SK-N-SH (cell line): Measurements from ENCODE around the gene ACAP3. TPM values are rescaled to one million over a fixed set of nuclear protein-coding genes. Genes with fewer than 3 reads are reported as not detected.
A peak's percentile ranks its signal among the peaks of the same experiment; 100 is the strongest.

Source experiments
- CTCF ChIP-seq: fragments of 200-600 bp; sonication (generic); IDR thresholded peaks from 2 replicates; pipeline ENCODE4 v1.6.1; 2017; ENCODE audit warnings: antibody characterized with exemption, mild to moderate bottlenecking, moderate library complexity
- ELF1 ChIP-seq: IDR thresholded peaks from 2 replicates; pipeline ENCODE4 v1.4.0; 2012
- EP300 ChIP-seq, 2 experiments: IDR thresholded peaks; 2 replicates each; pipeline versions ENCODE4 v1.4.0 to v1.6.1; 2012; ENCODE audit warnings: borderline replicate concordance in 1 of 2, low read depth in 1 of 2, low read length in 1 of 2
- FOXJ3 ChIP-seq: sonication (generic); formaldehyde crosslinking; IDR thresholded peaks from 2 replicates; pipeline ENCODE4 v1.5.1; 2020; ENCODE audit warnings: mild to moderate bottlenecking, missing genetic modification reagents
- MAX ChIP-seq: IDR thresholded peaks from 2 replicates; pipeline ENCODE4 v1.4.0; 2012; ENCODE audit warnings: low read depth
- REST ChIP-seq: IDR thresholded peaks from 2 replicates; pipeline ENCODE4 v1.6.1; 2012; ENCODE audit warnings: mild to moderate bottlenecking, low read depth, low read length, moderate library complexity
- RXRA ChIP-seq: IDR thresholded peaks from 2 replicates; pipeline ENCODE4 v1.4.0; 2012; ENCODE audit warnings: low read depth, mild to moderate bottlenecking, borderline replicate concordance
- TAF1 ChIP-seq: IDR thresholded peaks from 2 replicates; pipeline ENCODE4 v1.6.1; 2012; ENCODE audit warnings: low read depth, mild to moderate bottlenecking, low read length, moderate library complexity, borderline replicate concordance
- TEAD4 ChIP-seq: IDR thresholded peaks from 2 replicates; pipeline ENCODE4 v1.4.0; 2012; ENCODE audit warnings: mild to moderate bottlenecking, borderline replicate concordance; ENCODE audit not compliant: insufficient read depth
- polyA plus RNA-seq, 3 experiments: library from polyadenylated mRNA; depleted of rRNA; stranded (reverse); fragments of >200 nt; gene quantifications; 2 replicates each; pipeline ENCODE4 v1.2.3, GENCODE V29; 2012
- TF ChIP-seq, protein P1 (sequence below): IDR thresholded peaks from 2 replicates; pipeline ENCODE4; 2012
- TF ChIP-seq, protein P2 (sequence below): IDR thresholded peaks from 2 replicates; pipeline ENCODE4 v1.4.0; 2012; ENCODE audit warnings: low read depth, borderline replicate concordance

The ACAP3 gene
- polyA plus RNA-seq, 1 of the 3 experiments (the other 2 are of a cell fraction) = 51.7 TPM

DNA sequence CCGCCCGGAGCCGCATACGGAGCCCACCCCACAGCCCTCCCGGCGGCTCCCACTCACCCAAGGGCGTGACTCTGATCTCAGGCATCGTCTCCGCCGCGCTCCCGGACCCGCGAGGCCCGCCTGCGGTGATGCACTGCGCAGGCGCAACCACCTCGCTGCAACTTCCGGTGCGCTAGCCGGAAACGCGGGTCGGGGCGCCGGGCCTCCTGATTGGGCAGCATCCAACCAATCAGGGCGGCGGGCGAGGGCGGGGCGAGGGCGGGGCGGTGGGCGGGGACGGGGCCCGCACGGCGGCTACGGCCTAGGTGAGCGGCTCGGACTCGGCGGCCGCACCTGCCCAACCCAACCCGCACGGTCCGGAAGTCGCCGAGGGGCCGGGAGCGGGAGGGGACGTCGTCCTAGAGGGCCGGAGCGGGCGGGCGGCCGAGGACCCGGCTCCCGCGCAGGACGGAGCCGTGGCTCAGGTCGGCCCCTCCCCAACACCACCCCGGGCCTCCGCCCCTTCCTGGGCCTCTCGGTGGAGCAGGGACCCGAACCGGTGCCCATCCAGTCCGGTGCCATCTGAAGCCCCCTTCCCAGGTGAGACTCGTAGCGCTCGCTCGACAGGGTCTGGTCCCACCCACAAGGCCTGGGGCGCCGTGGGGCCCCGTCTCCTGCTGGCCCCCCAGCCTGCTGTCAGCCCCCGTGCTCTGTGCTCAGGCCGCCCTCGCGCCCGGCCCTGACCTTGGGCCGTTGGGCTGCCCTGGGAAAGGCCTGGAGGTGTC is 17.0 kb upstream of the ACAP3 start, which contains the start of the genes CPTP and INTS11 (continued):
- TF ChIP-seq, protein P1, sequence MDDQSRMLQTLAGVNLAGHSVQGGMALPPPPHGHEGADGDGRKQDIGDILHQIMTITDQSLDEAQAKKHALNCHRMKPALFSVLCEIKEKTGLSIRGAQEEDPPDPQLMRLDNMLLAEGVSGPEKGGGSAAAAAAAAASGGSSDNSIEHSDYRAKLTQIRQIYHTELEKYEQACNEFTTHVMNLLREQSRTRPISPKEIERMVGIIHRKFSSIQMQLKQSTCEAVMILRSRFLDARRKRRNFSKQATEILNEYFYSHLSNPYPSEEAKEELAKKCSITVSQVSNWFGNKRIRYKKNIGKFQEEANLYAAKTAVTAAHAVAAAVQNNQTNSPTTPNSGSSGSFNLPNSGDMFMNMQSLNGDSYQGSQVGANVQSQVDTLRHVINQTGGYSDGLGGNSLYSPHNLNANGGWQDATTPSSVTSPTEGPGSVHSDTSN = no peak
- TF ChIP-seq EP300 (IDR thresholded peaks at IDR 0.05; ENCODE audit: borderline replicate concordance in 1 of 2, low read depth in 1 of 2, low read length in 1 of 2) = no peak
- TF ChIP-seq RXRA = no peak
- TF ChIP-seq FOXJ3 (CRISPR knock-in tag) = no peak
- TF ChIP-seq TAF1 = peak; percentile 46; the same call in 1 of the 2 replicates
- peak; percentile 34; the same call in 1 of the 2 replicates for TF ChIP-seq MAX
- TF ChIP-seq REST = no peak; the same call in 1 of the 2 replicates
- no peak for TF ChIP-seq CTCF
- TF ChIP-seq TEAD4 = no peak
- peak; percentile 31; the same call in 1 of the 2 replicates for TF ChIP-seq ELF1
- TF ChIP-seq, protein P2, sequence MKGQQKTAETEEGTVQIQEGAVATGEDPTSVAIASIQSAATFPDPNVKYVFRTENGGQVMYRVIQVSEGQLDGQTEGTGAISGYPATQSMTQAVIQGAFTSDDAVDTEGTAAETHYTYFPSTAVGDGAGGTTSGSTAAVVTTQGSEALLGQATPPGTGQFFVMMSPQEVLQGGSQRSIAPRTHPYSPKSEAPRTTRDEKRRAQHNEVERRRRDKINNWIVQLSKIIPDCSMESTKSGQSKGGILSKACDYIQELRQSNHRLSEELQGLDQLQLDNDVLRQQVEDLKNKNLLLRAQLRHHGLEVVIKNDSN = no peak
